OCI-LY3 (cell line): ENCODE results near the gene SLC24A1.

Source experiments
- H2AFZ ChIP-seq: fragments of 200-600, 300-600 bp; shearing (Covaris generic); 2 replicates; pipeline ENCODE4 v1.6.0; 2014; ENCODE audit warnings: antibody characterized with exemption, low read depth, low read length
- H3K27ac ChIP-seq: fragments of 200-600, 300-600 bp; sonication (generic); 2 replicates; pipeline ENCODE4 v1.5.1; 2014; ENCODE audit warnings: mild to moderate bottlenecking, low read length, moderate library complexity, mixed read lengths
- H3K27me3 ChIP-seq: fragments of 200-600, 300-600 bp; sonication (generic); 2 replicates; pipeline ENCODE4 v1.6.1; 2014; ENCODE audit warnings: low read depth, low read length, mixed read lengths
- H3K36me3 ChIP-seq: fragments of 200-600, 300-600 bp; sonication (generic); replicated peaks from 2 replicates; pipeline ENCODE3; 2014; ENCODE audit warnings: low read depth, low read length, mixed read lengths
- H3K4me1 ChIP-seq: fragments of 300-600, 200-600 bp; sonication (generic); 2 replicates; pipeline ENCODE4 v1.6.1; 2014; ENCODE audit warnings: low read length, mixed read lengths
- H3K4me2 ChIP-seq: fragments of 200-600, 300-600 bp; sonication (generic); 2 replicates; pipeline ENCODE4 v1.6.1; 2014; ENCODE audit warnings: low read length, mixed read lengths
- H3K4me3 ChIP-seq: fragments of 300-600, 200-600 bp; sonication (generic); 2 replicates; pipeline ENCODE4 v1.5.1; 2014; ENCODE audit warnings: antibody characterized with exemption, mild to moderate bottlenecking, low read length, moderate library complexity
- H3K79me2 ChIP-seq: fragments of 300-600, 200-600 bp; shearing (Covaris generic); 2 replicates; pipeline ENCODE4 v1.6.1; 2014; ENCODE audit warnings: mild to moderate bottlenecking, low read length, mixed read lengths
- H3K9ac ChIP-seq: fragments of 300-600, 200-600 bp; shearing (Covaris generic); 2 replicates; pipeline ENCODE4 v1.6.0; 2014; ENCODE audit warnings: mild to moderate bottlenecking, low read length, moderate library complexity
- H3K9me3 ChIP-seq: fragments of 200-600, 300-600 bp; shearing (Covaris generic); 2 replicates; pipeline ENCODE4 v1.6.1; 2014; ENCODE audit warnings: low read length, mixed read lengths; ENCODE audit not compliant: insufficient read depth
- H4K20me1 ChIP-seq: fragments of 200-600, 300-600 bp; sonication (generic); 2 replicates; pipeline ENCODE4 v1.6.1; 2016; ENCODE audit warnings: low read length, mixed read lengths; ENCODE audit not compliant: insufficient read depth
- CTCF ChIP-seq: fragments of 200-600, 300-600 bp; sonication (generic); IDR thresholded peaks from 2 replicates; pipeline ENCODE4 v1.5.1; 2014; ENCODE audit warnings: antibody characterized with exemption, low read length, low read depth
- EZH2phosphoT487 ChIP-seq: fragments of 200-600 bp; shearing (Covaris generic); IDR thresholded peaks from 2 replicates; pipeline ENCODE4 v1.6.1; 2018; ENCODE audit warnings: antibody characterized with exemption, mixed run types, low read depth

The SLC24A1 gene

DNA sequence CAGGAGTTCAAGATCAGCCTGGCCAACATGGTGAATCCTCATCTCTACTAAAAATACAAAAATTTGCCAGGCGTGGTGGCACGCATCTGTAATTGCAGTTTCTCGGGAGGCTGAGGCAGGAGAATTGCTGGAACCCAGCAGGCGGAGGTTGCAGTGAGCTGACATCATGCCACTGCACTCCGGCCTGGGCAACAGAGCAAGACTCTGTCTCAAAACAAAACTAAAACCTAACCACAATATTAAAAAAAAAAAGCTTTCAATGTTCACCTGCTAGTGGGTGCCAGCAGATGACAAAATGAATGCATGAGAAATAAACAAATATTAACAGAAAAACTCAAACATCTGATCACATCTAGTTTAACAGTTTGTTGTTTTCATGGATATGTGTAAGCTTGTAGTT is 9.0 kb downstream of the SLC24A1 start:
- Histone ChIP-seq H3K36me3 (no peaks in the 10 kb centered on the region), H4K20me1 (peaks cover 84% of the 10 kb centered on the region), H3K4me1 (peaks cover 18% of the 10 kb centered on the region), H3K79me2 (no peaks in the 10 kb centered on the region), H2AFZ (no peak overlapping the region), H3K4me2 (peak overlapping the region; percentile 50), H3K27ac (no peak overlapping the region), H3K9ac (no peak overlapping the region), H3K9me3 (no peaks in the 10 kb centered on the region), H3K4me3 (peak overlapping the region; percentile 10; the same call in 1 of the 2 replicates), H3K27me3 (peaks cover 84% of the 10 kb centered on the region)
- no peak for TF ChIP-seq CTCF

DNA sequence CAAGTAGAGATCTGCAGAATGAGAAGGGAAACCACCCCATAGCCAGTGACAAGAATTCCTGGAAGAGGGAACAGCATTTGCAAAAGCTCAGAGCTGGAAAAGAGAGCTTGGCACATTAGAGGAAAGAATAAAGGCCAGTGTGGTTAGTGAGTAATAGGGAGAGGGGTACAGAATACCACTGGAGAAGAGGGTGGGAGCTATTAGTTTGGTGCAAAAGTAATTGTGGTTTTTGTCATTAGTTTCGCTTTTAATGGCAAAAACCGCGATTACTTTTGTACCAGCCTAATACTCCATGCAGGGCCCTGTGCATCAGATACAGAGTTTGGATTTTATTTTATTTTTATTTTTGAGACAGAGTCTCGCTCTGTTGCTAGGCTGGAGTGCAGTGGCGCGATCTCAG is 9.8 kb downstream of the SLC24A1 start:
- peak overlapping the region; percentile 10; the same call in 1 of the 2 replicates for H3K4me3 ChIP-seq
- peaks cover 81% of the 10 kb centered on the region for H4K20me1 ChIP-seq
- no peak overlapping the region for H3K27ac ChIP-seq
- H3K36me3 ChIP-seq: no peaks in the 10 kb centered on the region
- no peaks in the 10 kb centered on the region for H3K79me2 ChIP-seq
- H3K4me2 ChIP-seq: peak overlapping the region; percentile 50
- H2AFZ ChIP-seq: no peak overlapping the region
- peaks cover 83% of the 10 kb centered on the region for H3K27me3 ChIP-seq
- TF ChIP-seq EZH2phosphoT487 (peak; percentile 92), CTCF (no peak)
- peaks cover 18% of the 10 kb centered on the region for H3K4me1 ChIP-seq
- H3K9ac ChIP-seq: no peak overlapping the region
- H3K9me3 ChIP-seq: no peaks in the 10 kb centered on the region

- TF ChIP-seq EZH2phosphoT487 (0 out of 2 replicates have a peak, but pooled peaks have one; percentile 4), CTCF (no peak)
- Histone ChIP-seq H3K4me1 (peaks cover 18% of the 10 kb centered on the region), H3K4me2 (no peak overlapping the region), H3K27me3 (peaks cover 79% of the 10 kb centered on the region), H3K9me3 (no peaks in the 10 kb centered on the region), H3K36me3 (no peaks in the 10 kb centered on the region), H3K4me3 (no peak overlapping the region), H4K20me1 (peaks cover 70% of the 10 kb centered on the region), H3K9ac (no peak overlapping the region), H2AFZ (no peak overlapping the region), H3K27ac (no peak overlapping the region), H3K79me2 (no peaks in the 10 kb centered on the region)
Measured at GRCh38 chr15:65632780-65633375, 11.1 kb downstream of the SLC24A1 start.

- no peak overlapping the region for H3K4me2 ChIP-seq
Measured at GRCh38 chr15:65633752-65634151, 12.0 kb downstream of the SLC24A1 start.

More at GRCh38 chr15:65633752-65634151, 12.0 kb downstream of the SLC24A1 start:
- no peak for TF ChIP-seq CTCF
- no peak for TF ChIP-seq EZH2phosphoT487
- peaks cover 22% of the 10 kb centered on the region for H3K4me1 ChIP-seq
- no peaks in the 10 kb centered on the region for H3K36me3 ChIP-seq
- H4K20me1 ChIP-seq: peaks cover 67% of the 10 kb centered on the region
- no peaks in the 10 kb centered on the region for H3K79me2 ChIP-seq
- H3K27me3 ChIP-seq: peaks cover 76% of the 10 kb centered on the region
- H3K9me3 ChIP-seq: no peaks in the 10 kb centered on the region
- no peak overlapping the region for H3K9ac ChIP-seq
- H2AFZ ChIP-seq: no peak overlapping the region
- H3K4me3 ChIP-seq: no peak overlapping the region
- no peak overlapping the region for H3K27ac ChIP-seq
